Colonic mucosa (tissue), 4 donors: Measurements from ENCODE around the gene TTF2. TPM values are rescaled to one million over a fixed set of nuclear protein-coding genes. Genes with fewer than 3 reads are reported as not detected.

ENCODE experiments used
- DNase-seq: peaks from one replicate; pipeline ENCODE4 v3.0.0-alpha.2; 2020
- H3K27ac ChIP-seq: fragments of 200-600 bp; one replicate; pipeline ENCODE4 v1.8.0; 2021
- H3K27me3 ChIP-seq: fragments of 200-600 bp; one replicate; pipeline ENCODE4 v1.8.0; 2021
- H3K36me3 ChIP-seq: fragments of 200-600 bp; one replicate; pipeline ENCODE4 v1.8.0; 2021
- H3K4me1 ChIP-seq: fragments of 200-600 bp; one replicate; pipeline ENCODE4 v1.8.0; 2021; ENCODE audit warnings: mild to moderate bottlenecking
- H3K4me3 ChIP-seq: fragments of 200-600 bp; one replicate; pipeline ENCODE4 v1.8.0; 2021
- H3K9ac ChIP-seq, 2 donors: one replicate each; pipeline ENCODE4 v1.7.0; 2013; ENCODE audit warnings: control low read depth in 2 of 2, low read depth in 2 of 2, low read length in 2 of 2
- H3K9me3 ChIP-seq: fragments of 200-600 bp; one replicate; pipeline ENCODE4 v1.8.0; 2021
- intact Hi-C: fragments of 100-400 bp; cut with DNase I; formaldehyde crosslinking; loops from one replicate; pipeline ENCODE4 v1.14.1; 2022
- total RNA-seq, 2 donors: library from RNA; stranded (reverse); fragmentation: NEBNext Ultra II Directional in 1 of 2; extraction: Animal tissue kit (Norgen Biotek cat#: 25700) in 1 of 2; gene quantifications; one replicate each; pipeline ENCODE4 v1.2.1, GENCODE V29; 2021
- TF ChIP-seq, protein P1 (sequence below): fragments of 200-600 bp; IDR thresholded peaks from one replicate; pipeline ENCODE4 v1.8.0; 2022; ENCODE audit warnings: antibody characterized with exemption, mild to moderate bottlenecking
- donor health status: healthy.
- donor health status: DM: no; HTN: no; CAD: no.
- donor health status: DM: no; HTN: no; CAD: no.

TTF2 gene
- total RNA-seq, 2 donors from 2014 or later = 25.0 to 50.5 TPM

DNA sequence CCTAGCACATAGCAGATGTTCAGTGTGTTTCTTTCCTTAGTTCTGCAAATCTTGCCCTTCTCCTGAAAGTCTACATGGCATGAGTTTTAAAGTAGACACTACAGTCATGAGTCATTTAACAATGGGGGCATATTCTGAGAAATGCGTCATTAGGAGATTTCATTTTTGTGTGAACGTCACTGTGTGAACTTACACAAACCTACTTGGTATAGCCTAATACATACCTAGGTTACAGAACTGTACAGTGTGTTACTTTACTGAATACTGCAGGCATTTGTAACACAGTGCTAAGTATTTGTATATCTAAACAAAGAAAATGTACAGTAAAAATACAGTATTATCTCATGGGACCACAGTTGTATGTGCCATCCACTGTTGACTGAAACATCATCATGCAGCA lies 10.0 kb downstream of the TTF2 start:
- Histone ChIP-seq H3K27me3 (no peaks in the 10 kb centered on the region), H3K4me1 (no peaks in the 10 kb centered on the region), H3K9me3 (no peaks in the 10 kb centered on the region), H3K9ac (no peak overlapping the region), H3K36me3 (no peaks in the 10 kb centered on the region), H3K27ac (no peak overlapping the region), H3K4me3 (no peak overlapping the region)
- DNase-seq = no peak
- intact Hi-C loops = no loop called here
- TF ChIP-seq, protein P1, sequence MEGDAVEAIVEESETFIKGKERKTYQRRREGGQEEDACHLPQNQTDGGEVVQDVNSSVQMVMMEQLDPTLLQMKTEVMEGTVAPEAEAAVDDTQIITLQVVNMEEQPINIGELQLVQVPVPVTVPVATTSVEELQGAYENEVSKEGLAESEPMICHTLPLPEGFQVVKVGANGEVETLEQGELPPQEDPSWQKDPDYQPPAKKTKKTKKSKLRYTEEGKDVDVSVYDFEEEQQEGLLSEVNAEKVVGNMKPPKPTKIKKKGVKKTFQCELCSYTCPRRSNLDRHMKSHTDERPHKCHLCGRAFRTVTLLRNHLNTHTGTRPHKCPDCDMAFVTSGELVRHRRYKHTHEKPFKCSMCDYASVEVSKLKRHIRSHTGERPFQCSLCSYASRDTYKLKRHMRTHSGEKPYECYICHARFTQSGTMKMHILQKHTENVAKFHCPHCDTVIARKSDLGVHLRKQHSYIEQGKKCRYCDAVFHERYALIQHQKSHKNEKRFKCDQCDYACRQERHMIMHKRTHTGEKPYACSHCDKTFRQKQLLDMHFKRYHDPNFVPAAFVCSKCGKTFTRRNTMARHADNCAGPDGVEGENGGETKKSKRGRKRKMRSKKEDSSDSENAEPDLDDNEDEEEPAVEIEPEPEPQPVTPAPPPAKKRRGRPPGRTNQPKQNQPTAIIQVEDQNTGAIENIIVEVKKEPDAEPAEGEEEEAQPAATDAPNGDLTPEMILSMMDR = no peak

DNA sequence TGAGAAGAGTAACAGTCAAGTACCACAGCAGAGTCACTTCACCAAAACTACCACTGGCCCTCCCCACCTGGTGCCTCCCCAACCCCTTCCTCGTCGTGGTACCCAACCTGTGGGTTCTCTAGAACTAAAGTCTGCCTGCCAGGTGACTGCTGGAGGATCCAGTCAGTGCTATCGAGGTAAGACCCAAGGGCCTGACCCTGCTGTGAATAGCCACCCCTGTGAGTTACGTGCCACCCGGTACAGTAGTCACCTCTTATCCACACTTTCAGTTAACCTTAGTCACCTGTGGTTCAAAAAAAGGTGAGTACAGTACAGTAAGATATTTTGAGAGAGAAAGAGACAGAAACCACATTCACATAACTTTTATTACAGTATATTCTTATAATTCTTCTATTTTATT lies 16.5 kb downstream of the TTF2 start:
- Histone ChIP-seq H3K4me3 (no peak overlapping the region), H3K27ac (no peak overlapping the region), H3K4me1 (no peaks in the 10 kb centered on the region), H3K27me3 (no peaks in the 10 kb centered on the region), H3K36me3 (no peaks in the 10 kb centered on the region), H3K9ac (no peak overlapping the region), H3K9me3 (no peaks in the 10 kb centered on the region)
- TF ChIP-seq, protein P1 = no peak
- no peak for DNase-seq
- intact Hi-C loops = no loop called here

DNA sequence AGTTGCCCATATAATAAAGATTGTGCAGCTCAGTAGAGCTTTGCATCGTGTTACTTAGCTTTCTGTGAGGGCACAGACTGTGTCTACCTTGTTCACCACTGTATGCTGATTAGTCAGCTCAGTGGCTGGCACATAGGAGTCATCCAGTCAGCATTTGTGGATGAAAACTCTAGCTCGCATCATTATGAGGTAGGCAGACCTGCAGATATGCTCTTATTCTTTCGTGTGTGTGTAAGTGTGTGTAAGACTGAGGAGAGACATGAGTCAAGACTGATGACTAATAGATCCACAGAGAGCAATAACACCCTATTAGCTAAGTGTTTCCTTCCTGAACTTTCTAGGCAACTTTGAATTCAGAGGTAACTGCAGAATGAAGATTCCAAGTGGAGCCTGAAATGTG lies 17.1 kb downstream of the TTF2 start:
- Histone ChIP-seq H3K4me1 (no peaks in the 10 kb centered on the region), H3K4me3 (no peak overlapping the region), H3K27ac (no peak overlapping the region), H3K9ac (no peak overlapping the region), H3K36me3 (no peaks in the 10 kb centered on the region), H3K27me3 (no peaks in the 10 kb centered on the region), H3K9me3 (no peaks in the 10 kb centered on the region)
- no peak for DNase-seq
- TF ChIP-seq, protein P1 = no peak
- intact Hi-C loops = no loop called here

DNA sequence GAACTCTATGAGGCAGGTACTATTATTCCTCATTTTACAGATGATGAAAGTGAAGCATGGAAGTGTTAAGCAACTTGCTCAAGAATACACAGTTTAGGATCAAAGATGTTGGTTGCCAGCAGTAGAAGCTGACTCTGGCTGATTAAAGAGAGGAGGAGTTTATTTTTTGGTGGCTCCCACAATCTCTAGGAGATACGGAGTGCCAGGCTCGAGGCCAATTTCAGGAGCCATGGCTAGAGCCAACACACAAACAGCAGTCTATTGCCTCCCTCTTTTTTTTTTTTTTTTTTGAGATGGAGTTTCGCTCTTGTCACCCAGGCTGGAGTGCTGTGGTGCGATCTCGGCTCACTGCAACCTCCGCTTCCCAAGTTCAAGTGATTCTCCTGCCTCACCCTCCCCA lies 19.6 kb downstream of the TTF2 start:
- TF ChIP-seq, protein P1 = no peak
- H3K36me3 ChIP-seq = no peaks in the 10 kb centered on the region
- H3K4me1 ChIP-seq = no peaks in the 10 kb centered on the region
- DNase-seq = no peak
- H3K9ac ChIP-seq = no peak overlapping the region
- intact Hi-C loops = no loop called here
- no peaks in the 10 kb centered on the region for H3K9me3 ChIP-seq
- H3K27ac ChIP-seq = no peak overlapping the region
- no peaks in the 10 kb centered on the region for H3K27me3 ChIP-seq
- no peak overlapping the region for H3K4me3 ChIP-seq

DNA sequence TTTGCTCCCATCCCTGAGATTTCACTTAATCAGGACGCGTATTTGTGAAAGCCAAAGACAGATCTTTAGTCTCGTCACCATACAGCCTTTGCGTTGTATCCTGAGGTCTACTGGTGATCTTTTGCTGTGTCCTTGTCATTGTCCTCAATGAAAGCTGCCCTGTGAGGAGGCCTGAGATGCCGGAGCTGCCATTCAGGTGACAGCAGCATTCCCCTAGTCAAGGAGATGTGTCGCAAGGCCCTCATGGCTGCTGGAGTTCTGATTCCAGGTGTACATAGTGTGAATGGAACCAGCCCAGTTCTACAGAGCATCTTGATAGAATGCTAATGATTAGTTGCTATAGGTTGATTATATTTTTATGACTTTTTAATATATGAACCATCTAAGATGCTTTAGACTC lies 24.1 kb downstream of the TTF2 start:
- no peak overlapping the region for H3K27ac ChIP-seq
- TF ChIP-seq, protein P1 = no peak
- intact Hi-C loops = no loop called here
- no peaks in the 10 kb centered on the region for H3K27me3 ChIP-seq
- no peak for DNase-seq
- H3K9me3 ChIP-seq = no peaks in the 10 kb centered on the region
- H3K36me3 ChIP-seq = no peaks in the 10 kb centered on the region
- H3K4me1 ChIP-seq = no peaks in the 10 kb centered on the region
- H3K9ac ChIP-seq = no peak overlapping the region
- no peak overlapping the region for H3K4me3 ChIP-seq

DNA sequence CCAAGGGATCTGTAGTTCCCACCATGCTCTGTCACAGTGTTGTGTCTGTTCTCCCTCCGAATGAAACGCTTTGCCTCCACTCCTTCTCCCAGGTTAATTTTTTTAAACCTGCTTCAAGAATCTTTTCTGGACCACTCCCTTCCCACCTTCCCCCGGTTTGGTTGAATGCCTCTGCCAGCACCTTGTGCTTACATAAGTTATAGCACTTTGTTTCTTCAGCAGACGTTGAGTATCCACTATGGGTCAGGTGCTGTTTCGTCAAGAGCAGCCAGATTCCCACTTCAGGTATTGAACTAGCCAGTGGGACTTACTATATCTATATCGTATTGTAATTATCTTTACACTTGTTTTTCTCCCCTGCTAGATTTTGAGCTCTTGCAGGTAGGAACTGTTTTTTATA lies 27.6 kb downstream of the TTF2 start:
- intact Hi-C loops = no loop called here
- TF ChIP-seq, protein P1 = no peak

More for the DNA sequence above, 27.6 kb downstream of the TTF2 start:
- H3K9ac ChIP-seq = no peak overlapping the region
- no peaks in the 10 kb centered on the region for H3K4me1 ChIP-seq
- no peak overlapping the region for H3K27ac ChIP-seq
- no peak for DNase-seq
- H3K27me3 ChIP-seq = no peaks in the 10 kb centered on the region
- no peak overlapping the region for H3K4me3 ChIP-seq
- H3K36me3 ChIP-seq = no peaks in the 10 kb centered on the region
- no peaks in the 10 kb centered on the region for H3K9me3 ChIP-seq
